ENCODE data around the gene TMEM92.
"Not testable (repeated sequence)": the region's sequence is repeated elsewhere in the genome, so short reads cannot be mapped to it uniquely, and the experiment has no call there.

The TMEM92 gene

GRCh38 chr17:50262001-50262794, 12.1 kb upstream of the TMEM92 start:
- no peak for DNase-seq

GRCh38 chr17:50263331-50264262, 10.7 kb upstream of the TMEM92 start:
- no peak for DNase-seq

- no peak for DNase-seq
These were observed 9.8 kb upstream of the TMEM92 start for GRCh38 chr17:50264263-50265113.

GRCh38 chr17:50265212-50265611, 9.1 kb upstream of the TMEM92 start:
- no peak for DNase-seq

GRCh38 chr17:50265690-50266315, 8.5 kb upstream of the TMEM92 start:
- DNase-seq, result no peak

- DNase-seq, result no peak
These were observed 7.7 kb upstream of the TMEM92 start for GRCh38 chr17:50266384-50267073.

GRCh38 chr17:50267074-50267841, 7.0 kb upstream of the TMEM92 start:
- no peak for DNase-seq

- DNase-seq, result no peak
These were observed 6.2 kb upstream of the TMEM92 start for GRCh38 chr17:50268026-50268425.

GRCh38 chr17:50268743-50269275, 5.5 kb upstream of the TMEM92 start:
- DNase-seq, result no peak

GRCh38 chr17:50269477-50270434, 4.5 kb upstream of the TMEM92 start:
- no peak for DNase-seq

GRCh38 chr17:50270435-50271362, 3.6 kb upstream of the TMEM92 start:
- no peak for DNase-seq

GRCh38 chr17:50271363-50271750, 2.9 kb upstream of the TMEM92 start:
- not testable (repeated sequence) for DNase-seq

- DNase-seq, result no peak
These were observed 2.0 kb upstream of the TMEM92 start for GRCh38 chr17:50272246-50272645.

- no peak for DNase-seq
These were observed 1.3 kb upstream of the TMEM92 start for GRCh38 chr17:50272711-50273653.

- DNase-seq, result no peak
These were observed 619 bp upstream of the TMEM92 start for GRCh38 chr17:50273654-50274040.

GRCh38 chr17:50274897-50275221, 593 bp downstream of the TMEM92 start:
- DNase-seq, result no peak

GRCh38 chr17:50275279-50275678, 1.0 kb downstream of the TMEM92 start:
- DNase-seq, result no peak

Measured in cortex of kidney (tissue), 1 donor.